CD4-positive, CD25-positive, alpha-beta regulatory T cell (primary cell): ENCODE data around the gene KLLN. TPM values are rescaled to one million over a fixed set of nuclear protein-coding genes. Genes with fewer than 3 reads are reported as not detected.
"Not testable (repeated sequence)": the region's sequence is repeated elsewhere in the genome, so short reads cannot be mapped to it uniquely, and the experiment has no call there.

Experiments
- ATAC-seq, 2 donors: fragments of 150-1000 bp; cut with Tn5 transposase; one replicate each; pipeline ENCODE4 v1.10.0; 2021; ENCODE audit warnings: low read depth in 2 of 2, moderate number of reproducible peaks in 2 of 2, moderate library complexity in 1 of 2
- DNase-seq, 3 donors: peaks; one replicate each; pipeline versions ENCODE4 v3.0.0 to v3.0.0-alpha.2; 2012 to 2022; ENCODE audit warnings: mixed read lengths in 1 of 3
- H3K27ac ChIP-seq: one replicate; pipeline ENCODE4 v1.7.0; 2013; ENCODE audit warnings: mild to moderate bottlenecking, low read length; ENCODE audit not compliant: insufficient read depth, poor library complexity, severe bottlenecking
- H3K27me3 ChIP-seq: one replicate; pipeline ENCODE4 v1.7.0; 2013; ENCODE audit warnings: low read length; ENCODE audit not compliant: control insufficient read depth, insufficient read depth
- H3K36me3 ChIP-seq: one replicate; pipeline ENCODE4 v1.7.0; 2013; ENCODE audit warnings: mild to moderate bottlenecking, low read length, moderate library complexity; ENCODE audit not compliant: control insufficient read depth, insufficient read depth
- H3K4me1 ChIP-seq: 2 replicates; pipeline ENCODE4 v1.7.0; 2013; ENCODE audit warnings: mild to moderate bottlenecking, low read length; ENCODE audit not compliant: insufficient read depth, control insufficient read depth, poor library complexity, severe bottlenecking
- H3K4me3 ChIP-seq: one replicate; pipeline ENCODE4 v1.7.0; 2013; ENCODE audit warnings: low read depth, mild to moderate bottlenecking, low read length, moderate library complexity
- H3K9me3 ChIP-seq, 2 experiments: 1 replicate in 1 of 2; 2 replicates in 1 of 2; pipeline ENCODE4 v1.7.0; 2013; ENCODE audit warnings: low read length in 2 of 2, mild to moderate bottlenecking in 1 of 2, moderate library complexity in 1 of 2; ENCODE audit not compliant: control insufficient read depth in 2 of 2
- H3K27ac Mint-ChIP-seq, 3 donors: one replicate each; pipeline ENCODE4 v1.8.0; 2020 to 2022; ENCODE audit warnings: mild to moderate bottlenecking in 3 of 3, mixed read lengths in 3 of 3, moderate library complexity in 2 of 3
- H3K27me3 Mint-ChIP-seq: one replicate; pipeline ENCODE4 v1.8.0; 2022; ENCODE audit warnings: mild to moderate bottlenecking, mixed read lengths
- H3K36me3 Mint-ChIP-seq: one replicate; pipeline ENCODE4 v1.8.0; 2020; ENCODE audit warnings: mixed read lengths
- H3K4me1 Mint-ChIP-seq, 4 donors: one replicate each; pipeline ENCODE4 v1.8.0; 2020 to 2022; ENCODE audit warnings: mixed read lengths in 4 of 4, mild to moderate bottlenecking in 1 of 4
- H3K4me3 Mint-ChIP-seq, 4 donors: one replicate each; pipeline ENCODE4 v1.8.0; 2020 to 2022; ENCODE audit warnings: mild to moderate bottlenecking in 4 of 4, mixed read lengths in 4 of 4, moderate library complexity in 3 of 4
- H3K9me3 Mint-ChIP-seq, 7 donors: one replicate each; pipeline ENCODE4 v1.8.0; 2020 to 2022; ENCODE audit warnings: mixed read lengths in 7 of 7, mild to moderate bottlenecking in 3 of 7, moderate library complexity in 2 of 7
- polyA plus RNA-seq, 4 donors: library from polyadenylated mRNA; unstranded; fragments of 300-500 nt; fragmentation: Illumina TruSeq; gene quantifications; one replicate each; pipeline ENCODE4 v1.2.3, GENCODE V29; 2021
- total RNA-seq: library from RNA; stranded (reverse); gene quantifications from one replicate; pipeline ENCODE4 v1.2.3, GENCODE V29; 2022

The KLLN gene
- total and polyA plus RNA-seq, 5 donors from 2014 or later = 0.05 to 0.67 (median 0.26) TPM

- Mint-ChIP-seq H3K4me1 (peaks cover 35 to 55% (median 47%) of the 10 kb centered on the region in 4 donors), H3K27ac (peak overlapping the region; percentile 84 to 93 (median 93)), H3K36me3 (peaks cover 10% of the 10 kb centered on the region), H3K27me3 (peaks cover 16% of the 10 kb centered on the region), H3K4me3 (peak overlapping the region; percentile 95 to 98 (median 96)), H3K9me3 (peaks cover 0 to 3% (median 0%) of the 10 kb centered on the region in 7 donors)
- H3K4me1 ChIP-seq = peaks cover 65% of the 10 kb centered on the region
- no peaks in the 10 kb centered on the region for H3K36me3 ChIP-seq
- peak overlapping the region; percentile 90 for H3K27ac ChIP-seq
- no peaks in the 10 kb centered on the region for H3K9me3 ChIP-seq
- no peaks in the 10 kb centered on the region for H3K27me3 ChIP-seq
- ATAC-seq (no peak), DNase-seq (peak in 1 of 3 donors; percentile 41)
- H3K4me3 ChIP-seq = peak overlapping the region; percentile 99
Observed at GRCh38 chr10:87864496-87865059, 1.2 kb upstream of the KLLN start.

GRCh38 chr10:87863951-87864495, 690 bp upstream of the KLLN start:
- Histone ChIP-seq H3K27ac (peak overlapping the region; percentile 90), H3K4me1 (peaks cover 59% of the 10 kb centered on the region), H3K4me3 (peak overlapping the region; percentile 99)
- H3K36me3 Mint-ChIP-seq, H3K9me3 ChIP-seq, ATAC-seq, H3K27me3 ChIP-seq, H3K36me3 ChIP-seq, H3K9me3 Mint-ChIP-seq: not testable (repeated sequence)
- peak overlapping the region; percentile 95 to 98 (median 96) for H3K4me3 Mint-ChIP-seq
- H3K4me1 Mint-ChIP-seq = peaks cover 35 to 51% (median 43%) of the 10 kb centered on the region in 4 donors
- DNase-seq = peak in 2 of 3 donors; percentile 14 to 28
- peaks cover 16% of the 10 kb centered on the region for H3K27me3 Mint-ChIP-seq
- peak overlapping the region; percentile 84 to 93 (median 93) for H3K27ac Mint-ChIP-seq

DNA sequence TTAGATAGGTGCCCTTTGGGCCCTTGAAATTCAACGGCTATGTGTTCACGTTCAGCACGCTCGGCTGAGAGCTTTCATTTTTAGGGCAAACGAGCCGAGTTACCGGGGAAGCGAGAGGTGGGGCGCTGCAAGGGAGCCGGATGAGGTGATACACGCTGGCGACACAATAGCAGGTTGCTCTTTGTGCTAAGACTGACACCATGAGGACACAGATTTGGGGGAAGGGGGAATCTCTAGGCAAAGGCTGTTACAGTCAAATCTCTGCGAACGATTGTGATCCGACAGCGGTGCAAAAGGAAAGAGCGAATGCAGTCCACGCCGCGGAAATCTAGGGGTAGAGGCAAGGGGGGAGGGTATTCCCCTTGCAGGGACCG, 667 bp downstream of the KLLN start:
- H3K4me3 ChIP-seq = peak overlapping the region; percentile 93
- Mint-ChIP-seq H3K27me3 (peaks cover 16% of the 10 kb centered on the region), H3K9me3 (peaks cover 0 to 3% (median 0%) of the 10 kb centered on the region in 7 donors), H3K27ac (peak overlapping the region; percentile 96 to 99 (median 97)), H3K4me3 (peak overlapping the region; percentile 96 to 98 (median 97)), H3K36me3 (peaks cover 4% of the 10 kb centered on the region), H3K4me1 (peaks cover 28 to 38% (median 34%) of the 10 kb centered on the region in 4 donors)
- no peaks in the 10 kb centered on the region for H3K27me3 ChIP-seq
- ATAC-seq = peak; percentile 42 to 53
- no peaks in the 10 kb centered on the region for H3K36me3 ChIP-seq
- H3K27ac ChIP-seq = peak overlapping the region; percentile 90
- DNase-seq = peak in 2 of 3 donors; percentile 60 to 89
- peaks cover 46% of the 10 kb centered on the region for H3K4me1 ChIP-seq
- H3K9me3 ChIP-seq = no peaks in the 10 kb centered on the region

GRCh38 chr10:87861953-87862678, 1.2 kb downstream of the KLLN start:
- Histone ChIP-seq H3K27me3 (no peaks in the 10 kb centered on the region), H3K4me1 (peaks cover 40% of the 10 kb centered on the region), H3K4me3 (peak overlapping the region; percentile 93), H3K9me3 (no peaks in the 10 kb centered on the region), H3K27ac (peak overlapping the region; percentile 90), H3K36me3 (no peaks in the 10 kb centered on the region)
- Mint-ChIP-seq H3K9me3 (peaks cover 0 to 3% (median 0%) of the 10 kb centered on the region in 7 donors), H3K27me3 (peaks cover 16% of the 10 kb centered on the region), H3K4me3 (peak overlapping the region; percentile 96 to 98 (median 97)), H3K4me1 (peaks cover 27 to 34% (median 31%) of the 10 kb centered on the region in 4 donors), H3K27ac (peak overlapping the region; percentile 96 to 99 (median 97)), H3K36me3 (peaks cover 4% of the 10 kb centered on the region)
- peak; percentile 88 to 99 (median 92) for DNase-seq
- peak; percentile 73 to 75 for ATAC-seq

DNA sequence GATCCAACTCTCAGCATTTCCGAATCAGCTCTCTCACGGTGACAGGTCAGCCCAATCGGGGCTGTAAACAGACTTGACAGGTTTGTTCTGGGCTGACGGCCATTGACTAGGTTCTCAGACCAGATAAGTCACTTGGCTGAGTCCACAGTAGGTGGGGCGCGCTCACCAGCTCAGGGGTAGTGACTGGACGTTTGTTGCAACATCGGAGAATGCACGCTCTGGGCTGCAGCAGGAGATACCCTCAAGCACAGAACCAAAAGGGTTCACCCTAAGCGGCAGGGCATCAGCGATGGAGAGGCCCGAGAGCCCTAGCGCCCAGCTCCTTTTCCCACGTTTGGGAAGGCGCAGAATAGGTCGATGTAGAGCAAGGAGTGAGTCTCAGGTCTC, 1.8 kb downstream of the KLLN start:
- peaks cover 16% of the 10 kb centered on the region for H3K27me3 Mint-ChIP-seq
- peak overlapping the region; percentile 96 to 99 (median 97) for H3K27ac Mint-ChIP-seq
- peaks cover 23 to 30% (median 27%) of the 10 kb centered on the region in 4 donors for H3K4me1 Mint-ChIP-seq
- peak overlapping the region; percentile 96 to 98 (median 97) for H3K4me3 Mint-ChIP-seq
- no peak for DNase-seq
- Histone ChIP-seq H3K27ac (peak overlapping the region; percentile 90), H3K36me3 (no peaks in the 10 kb centered on the region), H3K4me3 (peak overlapping the region; percentile 93), H3K4me1 (peaks cover 39% of the 10 kb centered on the region), H3K9me3 (no peaks in the 10 kb centered on the region), H3K27me3 (no peaks in the 10 kb centered on the region)
- H3K36me3 Mint-ChIP-seq = peaks cover under 1% of the 10 kb centered on the region
- ATAC-seq = no peak
- H3K9me3 Mint-ChIP-seq = peaks cover 0 to 3% (median 0%) of the 10 kb centered on the region in 7 donors

DNA sequence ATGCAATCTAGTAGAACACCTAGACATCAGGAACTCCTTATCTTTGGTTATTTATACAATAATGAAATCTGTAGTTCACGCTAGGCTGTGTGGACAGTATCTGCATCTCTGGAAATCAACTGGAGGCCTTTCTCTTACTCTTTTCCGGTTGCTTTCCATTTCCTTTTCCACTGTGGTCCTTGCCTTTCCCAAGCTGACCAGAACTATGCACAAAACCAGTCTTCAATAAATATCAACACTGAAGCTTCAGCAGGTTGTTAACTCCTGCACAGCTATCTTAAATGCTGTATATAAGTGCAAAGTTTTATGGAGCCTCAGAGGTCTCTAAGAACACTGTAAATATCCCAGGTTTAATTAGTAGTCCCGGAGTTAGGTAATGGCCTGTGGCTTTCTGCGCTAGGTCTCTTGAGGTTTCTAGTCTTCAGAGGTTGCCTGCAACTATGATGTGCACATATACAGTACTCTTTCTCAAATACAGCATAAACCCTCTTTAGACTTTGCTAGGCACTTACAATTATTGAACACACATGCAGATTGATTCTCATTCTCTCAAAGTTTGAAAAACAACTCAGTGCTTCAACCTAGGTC, 2.4 kb downstream of the KLLN start:
- Mint-ChIP-seq H3K9me3 (peaks cover 0 to 3% (median 0%) of the 10 kb centered on the region in 7 donors), H3K27me3 (peaks cover 16% of the 10 kb centered on the region), H3K27ac (peak overlapping the region; percentile 96 to 99 (median 97)), H3K36me3 (no peaks in the 10 kb centered on the region), H3K4me1 (peaks cover 21 to 27% (median 24%) of the 10 kb centered on the region in 4 donors), H3K4me3 (peak overlapping the region; percentile 96 to 98 (median 97))
- DNase-seq (no peak), ATAC-seq (no peak)
- Histone ChIP-seq H3K4me1 (peaks cover 33% of the 10 kb centered on the region), H3K9me3 (no peaks in the 10 kb centered on the region), H3K27me3 (no peaks in the 10 kb centered on the region), H3K27ac (peak overlapping the region; percentile 90), H3K4me3 (peak overlapping the region; percentile 93), H3K36me3 (no peaks in the 10 kb centered on the region)

DNA sequence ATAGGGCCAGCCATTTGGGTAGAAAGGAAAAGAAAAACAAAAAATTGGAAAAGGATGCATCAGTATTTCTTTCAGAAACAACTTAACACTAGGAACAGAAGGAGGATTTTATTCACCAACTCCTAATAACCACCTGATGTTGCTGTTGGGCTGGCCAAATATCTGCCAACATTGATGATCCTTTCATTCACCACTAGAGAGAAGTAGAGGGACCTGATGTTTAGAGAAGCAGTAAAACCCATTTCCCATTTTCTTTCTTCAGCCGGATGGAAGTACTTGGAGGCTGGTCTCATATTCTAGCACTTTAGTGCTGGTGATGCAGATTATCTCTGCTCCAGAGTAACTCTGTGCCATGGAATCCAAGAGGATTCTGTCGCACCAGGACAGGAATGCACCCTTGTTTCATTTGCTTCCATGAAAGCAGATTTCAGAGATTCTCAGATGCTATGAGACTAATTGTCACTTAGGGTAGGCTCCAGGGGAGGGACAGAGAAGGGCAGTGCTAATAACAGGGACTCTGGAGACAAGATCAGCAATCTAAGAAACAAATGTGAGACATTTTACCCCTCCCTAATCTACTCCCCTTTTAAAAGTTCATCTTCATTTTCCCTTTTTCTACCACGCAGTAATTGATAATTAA, 3.1 kb downstream of the KLLN start:
- Mint-ChIP-seq H3K9me3 (peaks cover 0 to 3% (median 0%) of the 10 kb centered on the region in 7 donors), H3K27me3 (peaks cover 16% of the 10 kb centered on the region), H3K36me3 (no peaks in the 10 kb centered on the region), H3K4me1 (peaks cover 17 to 27% (median 21%) of the 10 kb centered on the region in 4 donors), H3K4me3 (peak overlapping the region; percentile 60 to 97 (median 81)), H3K27ac (peak overlapping the region; percentile 79 to 97 (median 96))
- ATAC-seq = peak in 1 of 2 donors; percentile 8
- Histone ChIP-seq H3K4me3 (peak overlapping the region; percentile 4), H3K27me3 (no peaks in the 10 kb centered on the region), H3K36me3 (no peaks in the 10 kb centered on the region), H3K9me3 (no peaks in the 10 kb centered on the region), H3K27ac (peak overlapping the region; percentile 38), H3K4me1 (peaks cover 27% of the 10 kb centered on the region)
- peak; percentile 10 to 70 (median 66) for DNase-seq
